Measurements from ENCODE around the gene AFAP1L1.

GRCh38 chr5:149285153-149285552 is 13.5 kb downstream of the AFAP1L1 start:
- TF ChIP-seq, protein P1, sequence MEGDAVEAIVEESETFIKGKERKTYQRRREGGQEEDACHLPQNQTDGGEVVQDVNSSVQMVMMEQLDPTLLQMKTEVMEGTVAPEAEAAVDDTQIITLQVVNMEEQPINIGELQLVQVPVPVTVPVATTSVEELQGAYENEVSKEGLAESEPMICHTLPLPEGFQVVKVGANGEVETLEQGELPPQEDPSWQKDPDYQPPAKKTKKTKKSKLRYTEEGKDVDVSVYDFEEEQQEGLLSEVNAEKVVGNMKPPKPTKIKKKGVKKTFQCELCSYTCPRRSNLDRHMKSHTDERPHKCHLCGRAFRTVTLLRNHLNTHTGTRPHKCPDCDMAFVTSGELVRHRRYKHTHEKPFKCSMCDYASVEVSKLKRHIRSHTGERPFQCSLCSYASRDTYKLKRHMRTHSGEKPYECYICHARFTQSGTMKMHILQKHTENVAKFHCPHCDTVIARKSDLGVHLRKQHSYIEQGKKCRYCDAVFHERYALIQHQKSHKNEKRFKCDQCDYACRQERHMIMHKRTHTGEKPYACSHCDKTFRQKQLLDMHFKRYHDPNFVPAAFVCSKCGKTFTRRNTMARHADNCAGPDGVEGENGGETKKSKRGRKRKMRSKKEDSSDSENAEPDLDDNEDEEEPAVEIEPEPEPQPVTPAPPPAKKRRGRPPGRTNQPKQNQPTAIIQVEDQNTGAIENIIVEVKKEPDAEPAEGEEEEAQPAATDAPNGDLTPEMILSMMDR (IDR thresholded peaks at IDR 0.05): no peak
- no peak for TF ChIP-seq POLR2A (IDR thresholded peaks at IDR 0.05)
